Vagina (tissue), 2 donors: ENCODE measurements around the gene ATP2B2. TPM values are rescaled to one million over a fixed set of nuclear protein-coding genes. Genes with fewer than 3 reads are reported as not detected.

Experiments used
- DNase-seq, 2 donors: peaks; one replicate each; pipeline ENCODE4 v3.0.0-alpha.2; 2017; ENCODE audit errors: extremely low spot score in 2 of 2
- H3K27ac ChIP-seq: fragments of 200-600 bp; sonication (generic); one replicate; pipeline ENCODE4 v1.5.1; 2019
- H3K27me3 ChIP-seq: fragments of 200-600 bp; sonication (generic); one replicate; pipeline ENCODE4 v1.5.1; 2019
- H3K36me3 ChIP-seq, 2 donors: fragments of 200-600 bp; sonication (generic); one replicate each; pipeline ENCODE4 v1.5.1; 2017 to 2019
- H3K4me1 ChIP-seq: fragments of 200-600 bp; sonication (generic); one replicate; pipeline ENCODE4 v1.5.1; 2019
- H3K4me3 ChIP-seq, 2 donors: fragments of 200-600 bp; sonication (generic); 1 replicate in 1 of 2; 2 replicates in 1 of 2; pipeline ENCODE4 v1.5.1; 2016 to 2019
- H3K9me3 ChIP-seq: fragments of 200-600 bp; sonication (generic); one replicate; pipeline ENCODE4 v1.5.1; 2019
- POLR2A ChIP-seq, 2 donors: fragments of 450-650 bp; IDR thresholded peaks; one replicate each; pipeline ENCODE4 v1.6.1; 2017; ENCODE audit warnings: antibody characterized with exemption in 2 of 2, mild to moderate bottlenecking in 2 of 2, moderate library complexity in 2 of 2
- POLR2AphosphoS5 ChIP-seq, 2 donors: sonication (generic); formaldehyde crosslinking; IDR thresholded peaks; one replicate each; pipeline ENCODE4 v1.9.0; 2017; ENCODE audit warnings: antibody characterized with exemption in 2 of 2, mild to moderate bottlenecking in 2 of 2, low read depth in 1 of 2; ENCODE audit not compliant: insufficient read depth in 1 of 2
- intact Hi-C: fragments of 100-400 bp; cut with DNase I; formaldehyde crosslinking; loops from one replicate; pipeline ENCODE4 v1.15.1; 2023
- total RNA-seq: library from RNA; depleted of rRNA; stranded (reverse); fragments of >200 nt; gene quantifications from one replicate; pipeline ENCODE4 v1.2.3, GENCODE V29; 2016
- TF ChIP-seq, protein P1 (sequence below), 3 experiments: fragments of 450-650 bp in 2 of 3; fragments of 200-600 bp in 1 of 3; sonication (generic) in 1 of 3; IDR thresholded peaks; one replicate each; pipeline ENCODE4 v1.5.1; 2017 to 2019; ENCODE audit warnings: antibody characterized with exemption in 3 of 3, mild to moderate bottlenecking in 2 of 3, moderate library complexity in 2 of 3

Gene ATP2B2
- total RNA-seq, 1 donor from 2014 or later, result 0.25 TPM

DNA sequence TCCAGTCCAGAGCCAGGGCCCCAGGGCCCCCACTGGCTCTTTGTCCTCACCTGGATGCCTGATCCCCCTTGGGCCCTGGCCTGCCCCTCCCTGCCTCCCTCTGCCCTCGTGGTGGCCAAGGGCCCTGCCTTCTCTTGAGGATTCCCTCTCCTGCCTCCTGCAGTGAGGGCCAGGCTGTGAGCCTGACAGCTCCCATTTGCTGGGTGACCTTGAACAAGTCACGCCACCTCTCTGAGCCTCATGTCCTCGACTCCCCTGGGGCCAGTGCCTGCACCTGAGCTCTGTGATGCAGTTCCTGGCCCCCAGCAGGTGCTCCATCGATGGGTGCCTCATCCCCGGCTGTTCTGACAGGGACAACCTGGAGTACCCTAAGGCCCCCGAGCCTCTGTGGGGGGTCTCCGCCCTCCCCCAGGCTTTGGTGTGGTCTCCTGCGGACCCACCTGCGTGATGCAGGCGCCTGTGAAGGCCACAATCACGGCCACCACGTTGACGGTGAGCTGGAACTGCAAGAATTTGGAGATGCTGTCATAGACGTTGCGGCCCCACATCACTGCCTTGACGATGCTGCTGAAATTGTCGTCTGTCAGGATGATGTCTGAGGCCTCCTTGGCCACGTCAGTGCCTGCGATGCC is 160.3 kb downstream of the ATP2B2 start:
- TF ChIP-seq POLR2A (IDR thresholded peaks at IDR 0.05) (no peak), POLR2AphosphoS5 (IDR thresholded peaks at IDR 0.05; ENCODE audit: insufficient read depth in 1 of 2, low read depth in 1 of 2) (no peak)
- TF ChIP-seq, protein P1, sequence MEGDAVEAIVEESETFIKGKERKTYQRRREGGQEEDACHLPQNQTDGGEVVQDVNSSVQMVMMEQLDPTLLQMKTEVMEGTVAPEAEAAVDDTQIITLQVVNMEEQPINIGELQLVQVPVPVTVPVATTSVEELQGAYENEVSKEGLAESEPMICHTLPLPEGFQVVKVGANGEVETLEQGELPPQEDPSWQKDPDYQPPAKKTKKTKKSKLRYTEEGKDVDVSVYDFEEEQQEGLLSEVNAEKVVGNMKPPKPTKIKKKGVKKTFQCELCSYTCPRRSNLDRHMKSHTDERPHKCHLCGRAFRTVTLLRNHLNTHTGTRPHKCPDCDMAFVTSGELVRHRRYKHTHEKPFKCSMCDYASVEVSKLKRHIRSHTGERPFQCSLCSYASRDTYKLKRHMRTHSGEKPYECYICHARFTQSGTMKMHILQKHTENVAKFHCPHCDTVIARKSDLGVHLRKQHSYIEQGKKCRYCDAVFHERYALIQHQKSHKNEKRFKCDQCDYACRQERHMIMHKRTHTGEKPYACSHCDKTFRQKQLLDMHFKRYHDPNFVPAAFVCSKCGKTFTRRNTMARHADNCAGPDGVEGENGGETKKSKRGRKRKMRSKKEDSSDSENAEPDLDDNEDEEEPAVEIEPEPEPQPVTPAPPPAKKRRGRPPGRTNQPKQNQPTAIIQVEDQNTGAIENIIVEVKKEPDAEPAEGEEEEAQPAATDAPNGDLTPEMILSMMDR (IDR thresholded peaks at IDR 0.05), result no peak
- intact Hi-C loops, result no loop called here

DNA sequence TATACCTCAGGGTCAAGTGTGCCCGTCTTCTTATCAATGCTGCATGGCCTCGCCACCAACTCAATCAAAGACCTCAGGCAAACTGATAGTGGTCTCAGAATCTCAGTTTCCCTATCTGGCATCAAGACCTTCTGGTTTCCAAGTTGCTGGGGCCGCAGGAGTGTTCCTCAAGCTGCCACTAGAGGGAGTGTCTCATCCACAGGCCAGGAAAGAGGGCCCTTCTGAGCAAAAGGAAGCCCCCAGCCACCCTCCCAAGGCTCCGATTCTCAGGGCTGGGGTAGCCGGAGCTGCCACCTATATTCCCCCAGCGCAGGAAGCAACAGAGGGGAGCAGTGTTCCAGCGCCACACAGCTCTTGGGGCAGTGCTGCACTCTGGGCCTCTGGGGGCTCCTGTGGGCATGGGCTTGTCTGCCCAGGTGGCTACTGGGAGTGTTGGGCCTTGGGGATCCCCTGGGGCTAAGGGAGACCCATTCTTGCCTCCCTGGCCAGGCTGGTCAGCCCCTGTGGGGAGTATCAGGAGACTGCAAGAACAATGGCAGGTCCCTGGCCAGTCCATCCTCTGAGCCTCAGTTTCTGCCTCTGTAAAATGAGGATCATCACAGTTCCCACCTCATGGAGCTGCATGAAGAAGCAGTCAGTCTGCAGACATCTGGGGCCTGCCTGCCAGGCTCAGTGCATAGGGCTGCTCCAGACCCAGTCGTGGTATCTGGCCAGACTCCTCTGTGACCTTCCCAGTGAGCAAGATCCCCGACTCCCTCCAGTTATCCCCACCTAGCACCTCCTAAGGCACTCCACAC is 161.0 kb downstream of the ATP2B2 start:
- DNase-seq, result no peak
- intact Hi-C loops, result no loop called here
- Histone ChIP-seq H3K27me3 (no peaks in the 10 kb centered on the region), H3K36me3 (no peaks in the 10 kb centered on the region), H3K27ac (no peak overlapping the region), H3K4me3 (no peak overlapping the region), H3K4me1 (no peaks in the 10 kb centered on the region), H3K9me3 (no peaks in the 10 kb centered on the region)
- TF ChIP-seq, protein P1 (IDR thresholded peaks at IDR 0.05), result peak; percentile 45 to 84 (median 65)
- no peak for TF ChIP-seq POLR2A (IDR thresholded peaks at IDR 0.05)

More for the DNA sequence above, 160.3 kb downstream of the ATP2B2 start:
- Histone ChIP-seq H3K4me3 (no peak overlapping the region), H3K27me3 (no peaks in the 10 kb centered on the region), H3K9me3 (no peaks in the 10 kb centered on the region), H3K4me1 (no peaks in the 10 kb centered on the region), H3K27ac (no peak overlapping the region), H3K36me3 (no peaks in the 10 kb centered on the region)
- no peak for DNase-seq

DNA sequence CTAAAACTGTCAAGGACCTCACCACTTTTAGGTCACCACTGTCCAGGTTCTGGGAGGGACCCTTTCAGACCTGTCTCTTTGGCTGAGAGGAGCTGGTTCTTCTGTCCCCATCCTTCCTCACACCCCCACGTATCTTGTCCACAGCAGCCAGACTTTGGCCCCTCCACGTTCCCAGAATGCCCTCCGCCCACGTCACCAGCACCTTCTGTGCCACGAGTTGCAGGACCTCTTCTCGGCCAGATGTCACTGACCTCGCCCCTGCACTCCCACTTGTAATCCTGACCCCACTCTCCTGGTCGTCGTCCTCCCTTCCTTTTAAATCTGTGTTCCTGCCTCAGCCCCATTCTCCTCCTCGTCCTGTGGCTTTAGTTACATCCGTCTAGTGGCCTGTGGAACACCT is 161.9 kb downstream of the ATP2B2 start:
- intact Hi-C loops, result no loop called here
- no peak overlapping the region for H3K27ac ChIP-seq
- no peak overlapping the region for H3K4me3 ChIP-seq
- TF ChIP-seq POLR2A (IDR thresholded peaks at IDR 0.05) (no peak), POLR2AphosphoS5 (IDR thresholded peaks at IDR 0.05; ENCODE audit: insufficient read depth in 1 of 2, low read depth in 1 of 2) (no peak)
- TF ChIP-seq, protein P1 (IDR thresholded peaks at IDR 0.05), result no peak
- no peaks in the 10 kb centered on the region for H3K36me3 ChIP-seq
- H3K9me3 ChIP-seq, result no peaks in the 10 kb centered on the region
- H3K27me3 ChIP-seq, result no peaks in the 10 kb centered on the region
- no peak for DNase-seq
- H3K4me1 ChIP-seq, result no peaks in the 10 kb centered on the region

DNA sequence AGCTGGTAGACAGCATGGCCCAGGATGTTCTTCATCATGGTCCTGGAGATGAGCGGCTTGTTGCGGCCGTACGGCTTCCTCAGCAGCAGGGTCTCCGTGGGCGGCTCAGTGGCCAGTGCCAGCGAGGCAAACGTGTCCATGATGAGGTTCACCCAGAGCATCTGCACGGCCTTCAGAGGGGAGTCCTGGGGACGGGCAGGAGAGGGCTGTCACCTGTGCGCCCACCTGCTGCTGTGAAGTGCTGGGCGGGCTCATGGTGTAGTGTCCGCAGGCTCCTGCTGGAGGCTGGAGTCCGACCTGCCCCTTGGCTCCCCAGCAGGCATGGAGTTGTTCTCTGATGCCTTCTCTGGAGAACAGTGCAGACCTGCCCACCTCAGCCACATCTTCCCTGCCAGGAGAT is 162.6 kb downstream of the ATP2B2 start:
- H3K36me3 ChIP-seq, result no peaks in the 10 kb centered on the region
- no peaks in the 10 kb centered on the region for H3K9me3 ChIP-seq
- intact Hi-C loops, result no loop called here
- no peak for DNase-seq
- no peaks in the 10 kb centered on the region for H3K4me1 ChIP-seq
- no peaks in the 10 kb centered on the region for H3K27me3 ChIP-seq
- no peak overlapping the region for H3K27ac ChIP-seq
- no peak for TF ChIP-seq POLR2AphosphoS5 (IDR thresholded peaks at IDR 0.05; ENCODE audit: insufficient read depth in 1 of 2, low read depth in 1 of 2)
- no peak for TF ChIP-seq POLR2A (IDR thresholded peaks at IDR 0.05)
- TF ChIP-seq, protein P1 (IDR thresholded peaks at IDR 0.05), result no peak
- no peak overlapping the region for H3K4me3 ChIP-seq

DNA sequence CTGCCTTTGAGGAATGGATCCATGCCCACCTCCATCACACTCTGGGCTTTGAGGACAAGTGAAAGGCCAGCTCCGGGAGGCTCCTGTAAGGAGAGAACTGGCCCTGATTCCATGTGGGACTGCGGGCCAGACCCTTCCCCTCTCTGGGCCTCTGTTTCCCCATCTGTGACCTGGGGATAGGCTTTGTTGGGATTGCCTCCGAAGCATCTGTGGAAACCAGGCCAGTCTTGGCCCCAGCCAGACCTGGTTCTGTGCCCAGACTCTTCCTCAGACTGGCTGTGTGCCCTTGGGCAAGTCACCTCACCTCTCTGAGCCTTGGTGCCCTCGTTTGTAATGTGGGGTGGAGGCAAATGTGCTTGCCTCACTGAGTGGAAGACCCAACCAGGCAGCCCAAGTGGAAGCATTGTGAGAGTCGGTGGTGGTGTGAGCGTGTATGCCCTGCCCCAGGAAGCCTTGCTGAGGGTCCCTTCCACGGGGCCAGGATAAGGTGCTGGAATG is 163.4 kb downstream of the ATP2B2 start:
- no peak for DNase-seq
- Histone ChIP-seq H3K4me3 (no peak overlapping the region), H3K4me1 (no peaks in the 10 kb centered on the region), H3K36me3 (no peaks in the 10 kb centered on the region), H3K9me3 (no peaks in the 10 kb centered on the region), H3K27me3 (no peaks in the 10 kb centered on the region), H3K27ac (no peak overlapping the region)
- TF ChIP-seq, protein P1 (IDR thresholded peaks at IDR 0.05), result no peak
- intact Hi-C loops, result no loop called here
